ENCODE measurements around the gene ZNF341.

Gene ZNF341

GRCh38 chr20:33730946-33731692 lies 677 bp upstream of the ZNF341 start:
- H3K9me3 ChIP-seq (replicated peaks in 1 of 11), result peaks cover 8 to 12% (median 10%) of the 10 kb centered on the region in 11 experiments
- H3K4me3 ChIP-seq, result peak overlapping the region; percentile 57 to 75 (median 69)
- TF ChIP-seq Cebpa-rat (IDR thresholded peaks at IDR 0.05), result no peak
- H3K36me3 ChIP-seq, result peaks cover 0 to 6% (median 1%) of the 10 kb centered on the region in 11 experiments; a peak in 7 of 22 replicates
- H3K4me1 ChIP-seq, result peaks cover 28 to 33% (median 31%) of the 10 kb centered on the region in 10 experiments
- peak overlapping the region; percentile 72 to 99 (median 94) for H3K4me2 ChIP-seq
- H3K27me3 ChIP-seq, result no peaks in the 10 kb centered on the region
- peak overlapping the region; percentile 75 to 89 (median 84) for H3K9ac ChIP-seq
- peak overlapping the region; percentile 73 to 89 (median 84) for H3K27ac ChIP-seq
- H4K20me1 ChIP-seq, result no peaks in the 10 kb centered on the region

GRCh38 chr20:33732166-33732970 lies 572 bp downstream of the ZNF341 start:
- Histone ChIP-seq H3K36me3 (peaks cover 8 to 18% (median 12%) of the 10 kb centered on the region in 11 experiments; a peak in 19 of 22 replicates), H3K27me3 (no peaks in the 10 kb centered on the region), H3K4me3 (peak overlapping the region; percentile 57 to 75 (median 69)), H3K27ac (peak overlapping the region; percentile 73 to 89 (median 84)), H3K9ac (peak overlapping the region; percentile 75 to 89 (median 84)), H3K4me1 (peaks cover 28 to 33% (median 31%) of the 10 kb centered on the region in 10 experiments), H3K9me3 (replicated peaks in 1 of 11) (peaks cover 21 to 25% (median 23%) of the 10 kb centered on the region in 11 experiments), H3K4me2 (peak overlapping the region; percentile 92 to 99 (median 96)), H4K20me1 (no peaks in the 10 kb centered on the region)
- no peak for TF ChIP-seq Cebpa-rat (IDR thresholded peaks at IDR 0.05)

GRCh38 chr20:33733654-33734576 lies 2.1 kb downstream of the ZNF341 start:
- Histone ChIP-seq H3K9me3 (replicated peaks in 1 of 11) (peaks cover 28 to 35% (median 32%) of the 10 kb centered on the region in 11 experiments), H3K4me1 (peaks cover 28 to 33% (median 31%) of the 10 kb centered on the region in 10 experiments), H3K4me2 (peak overlapping the region; percentile 92 to 99 (median 96)), H3K36me3 (peaks cover 9 to 23% (median 12%) of the 10 kb centered on the region in 11 experiments; a peak in 19 of 22 replicates), H3K27ac (peak overlapping the region; percentile 50 to 89 (median 83)), H3K9ac (peak overlapping the region; percentile 43 to 89 (median 75); a peak in 18 of 22 replicates), H3K4me3 (peak overlapping the region in 6 of 10 experiments; percentile 60 to 75 (median 69); a peak in 4 of 20 replicates), H4K20me1 (no peaks in the 10 kb centered on the region), H3K27me3 (no peaks in the 10 kb centered on the region)
- TF ChIP-seq Cebpa-rat (IDR thresholded peaks at IDR 0.05), result peak in 3 of 11 experiments; percentile 17 to 43 (median 19); a peak in 3 of 22 replicates

- no peak for TF ChIP-seq Cebpa-rat (IDR thresholded peaks at IDR 0.05)
- Histone ChIP-seq H3K9me3 (replicated peaks in 1 of 11) (peaks cover 28 to 35% (median 32%) of the 10 kb centered on the region in 11 experiments), H3K4me2 (no peak overlapping the region), H3K4me3 (peak overlapping the region in 1 of 10 experiments; percentile 32; a peak in 1 of 20 replicates), H3K36me3 (peaks cover 9 to 23% (median 12%) of the 10 kb centered on the region in 11 experiments; a peak in 19 of 22 replicates), H4K20me1 (no peaks in the 10 kb centered on the region; a peak in 1 of 22 replicates), H3K9ac (no peak overlapping the region), H3K4me1 (peaks cover 23 to 27% (median 25%) of the 10 kb centered on the region in 10 experiments), H3K27ac (no peak overlapping the region), H3K27me3 (no peaks in the 10 kb centered on the region)
Measured at GRCh38 chr20:33736962-33737361, 5.2 kb downstream of the ZNF341 start.

GRCh38 chr20:33739493-33739892 lies 7.7 kb downstream of the ZNF341 start:
- Histone ChIP-seq H3K27me3 (no peaks in the 10 kb centered on the region), H3K9me3 (replicated peaks in 1 of 11) (peaks cover 28 to 35% (median 32%) of the 10 kb centered on the region in 11 experiments), H3K4me2 (no peak overlapping the region), H3K4me3 (no peak overlapping the region), H3K27ac (no peak overlapping the region), H3K36me3 (peaks cover 9 to 23% (median 12%) of the 10 kb centered on the region in 11 experiments; a peak in 19 of 22 replicates), H3K4me1 (peaks cover 11 to 23% (median 13%) of the 10 kb centered on the region in 10 experiments), H3K9ac (no peak overlapping the region), H4K20me1 (no peaks in the 10 kb centered on the region; a peak in 1 of 22 replicates)
- TF ChIP-seq Cebpa-rat (IDR thresholded peaks at IDR 0.05), result no peak

GRCh38 chr20:33740189-33740588 lies 8.4 kb downstream of the ZNF341 start:
- H3K27me3 ChIP-seq, result no peaks in the 10 kb centered on the region

GRCh38 chr20:33744181-33744580 lies 12.4 kb downstream of the ZNF341 start:
- H3K4me2 ChIP-seq, result peak overlapping the region in 9 of 11 experiments; percentile 2 to 64 (median 43); a peak in 15 of 22 replicates
- no peaks in the 10 kb centered on the region; a peak in 1 of 22 replicates for H4K20me1 ChIP-seq
- peaks cover 0 to 27% (median 4%) of the 10 kb centered on the region in 11 experiments; a peak in 11 of 22 replicates for H3K36me3 ChIP-seq
- no peaks in the 10 kb centered on the region for H3K9me3 ChIP-seq (replicated peaks in 1 of 11)
- no peak overlapping the region for H3K27ac ChIP-seq
- peaks cover 7 to 21% (median 19%) of the 10 kb centered on the region in 10 experiments; a peak in 16 of 20 replicates for H3K4me1 ChIP-seq
- 0 out of 22 replicates have a peak overlapping the region, but pooled peaks of 1 of the 11 experiments have one; percentile 9 for H3K9ac ChIP-seq
- H3K27me3 ChIP-seq, result no peaks in the 10 kb centered on the region
- TF ChIP-seq Cebpa-rat (IDR thresholded peaks at IDR 0.05), result no peak
- no peak overlapping the region for H3K4me3 ChIP-seq

More at GRCh38 chr20:33740189-33740588, 8.4 kb downstream of the ZNF341 start:
- no peak overlapping the region for H3K4me2 ChIP-seq
- no peaks in the 10 kb centered on the region; a peak in 1 of 22 replicates for H4K20me1 ChIP-seq
- no peak overlapping the region for H3K4me3 ChIP-seq
- no peak overlapping the region for H3K27ac ChIP-seq
- TF ChIP-seq Cebpa-rat (IDR thresholded peaks at IDR 0.05), result no peak
- peaks cover 7 to 21% (median 19%) of the 10 kb centered on the region in 10 experiments; a peak in 16 of 20 replicates for H3K4me1 ChIP-seq
- peaks cover 28 to 33% (median 30%) of the 10 kb centered on the region in 11 experiments for H3K9me3 ChIP-seq (replicated peaks in 1 of 11)
- no peak overlapping the region for H3K9ac ChIP-seq
- H3K36me3 ChIP-seq, result peaks cover 9 to 23% (median 14%) of the 10 kb centered on the region in 11 experiments; a peak in 20 of 22 replicates

All from BLaER1 treated with 17β-estradiol and CSF1 and Interleukin-3, amounts not matched to agents 10 nM and 100 nM (cell line).